ENCODE measurements around the gene CASP14.
"Not testable (repeated sequence)": the region's sequence is repeated elsewhere in the genome, so short reads cannot be mapped to it uniquely, and the experiment has no call there.

Gene CASP14

GRCh38 chr19:15048128-15048527 is 1.2 kb upstream of the CASP14 start:
- no peak for TF ChIP-seq CTCF (IDR thresholded peaks at IDR 0.05; ENCODE audit: low read depth, low read length, missing control alignments)
- H3K27me3 ChIP-seq (replicated peaks) = no peaks in the 10 kb centered on the region
- no peak overlapping the region for H3K4me3 ChIP-seq (ENCODE audit: low read depth, low read length)
- in situ Hi-C loops (cut with HindIII; ENCODE audit: low pct_ligation_motif_present, low sequenced_read_pairs) = no loop called here
- H3K36me3 ChIP-seq (replicated peaks) = no peaks in the 10 kb centered on the region
- no peak overlapping the region for H3K27ac ChIP-seq
- no peak for DNase-seq

GRCh38 chr19:15050639-15051038 is 1.4 kb downstream of the CASP14 start:
- Histone ChIP-seq H3K4me3 (ENCODE audit: low read depth, low read length) (no peak overlapping the region), H3K27me3 (replicated peaks) (no peaks in the 10 kb centered on the region), H3K36me3 (replicated peaks) (no peaks in the 10 kb centered on the region), H3K27ac (no peak overlapping the region)
- DNase-seq = no peak
- in situ Hi-C loops (cut with HindIII; ENCODE audit: low pct_ligation_motif_present, low sequenced_read_pairs) = no loop called here
- TF ChIP-seq CTCF (IDR thresholded peaks at IDR 0.05; ENCODE audit: low read depth, low read length, missing control alignments) = no peak

- H3K27me3 ChIP-seq (replicated peaks) = no peaks in the 10 kb centered on the region
- no peaks in the 10 kb centered on the region for H3K36me3 ChIP-seq (replicated peaks)
- no peak overlapping the region for H3K27ac ChIP-seq
These were observed 12.8 kb downstream of the CASP14 start for GRCh38 chr19:15062036-15062435.

GRCh38 chr19:15070386-15070785 is 21.1 kb downstream of the CASP14 start:
- in situ Hi-C loops (cut with HindIII; ENCODE audit: low pct_ligation_motif_present, low sequenced_read_pairs); H3K36me3 ChIP-seq (replicated peaks); DNase-seq; H3K4me3 ChIP-seq (ENCODE audit: low read depth, low read length); H3K27me3 ChIP-seq (replicated peaks); H3K27ac ChIP-seq: not testable (repeated sequence)

More at GRCh38 chr19:15062036-15062435, 12.8 kb downstream of the CASP14 start:
- H3K4me3 ChIP-seq (ENCODE audit: low read depth, low read length) = no peak overlapping the region
- no peak for DNase-seq
- in situ Hi-C loops (cut with HindIII; ENCODE audit: low pct_ligation_motif_present, low sequenced_read_pairs) = no loop called here
- no peak for TF ChIP-seq CTCF (IDR thresholded peaks at IDR 0.05; ENCODE audit: low read depth, low read length, missing control alignments)

GRCh38 chr19:15072930-15073647 is 23.8 kb downstream of the CASP14 start:
- in situ Hi-C loops (cut with HindIII; ENCODE audit: low pct_ligation_motif_present, low sequenced_read_pairs) = no loop called here
- Histone ChIP-seq H3K36me3 (replicated peaks) (no peaks in the 10 kb centered on the region), H3K27ac (no peak overlapping the region), H3K4me3 (ENCODE audit: low read depth, low read length) (no peak overlapping the region), H3K27me3 (replicated peaks) (no peaks in the 10 kb centered on the region)
- no peak for TF ChIP-seq CTCF (IDR thresholded peaks at IDR 0.05; ENCODE audit: low read depth, low read length, missing control alignments)
- DNase-seq = no peak

GRCh38 chr19:15074371-15074770 is 25.1 kb downstream of the CASP14 start:
- no peak for TF ChIP-seq CTCF (IDR thresholded peaks at IDR 0.05; ENCODE audit: low read depth, low read length, missing control alignments)
- Histone ChIP-seq H3K27me3 (replicated peaks) (no peaks in the 10 kb centered on the region), H3K4me3 (ENCODE audit: low read depth, low read length) (no peak overlapping the region), H3K27ac (no peak overlapping the region), H3K36me3 (replicated peaks) (no peaks in the 10 kb centered on the region)
- in situ Hi-C loops (cut with HindIII; ENCODE audit: low pct_ligation_motif_present, low sequenced_read_pairs) = no loop called here
- DNase-seq = no peak
